Measurements from ENCODE around the gene DOCK7.
"Not testable (repeated sequence)": the region's sequence is repeated elsewhere in the genome, so short reads cannot be mapped to it uniquely, and the experiment has no call there.

DOCK7 gene

GRCh38 chr1:62712336-62713243, 24.4 kb upstream of the DOCK7 start:
- Histone ChIP-seq H3K9me2 (replicated peaks; ENCODE audit: low read depth, low read length) (no peaks in the 10 kb centered on the region), H3K9me3 (ENCODE audit: insufficient read depth, low read depth, low read length) (no peaks in the 10 kb centered on the region), H4K20me1 (ENCODE audit: insufficient read depth, low read length, poor library complexity, severe bottlenecking) (no peaks in the 10 kb centered on the region), H3K9ac (ENCODE audit: low read depth, low read length, poor library complexity, severe bottlenecking) (no peak overlapping the region), H3K4me2 (ENCODE audit: low read depth, low read length, poor library complexity, severe bottlenecking) (no peak overlapping the region), H3K4me3 (ENCODE audit: low read length, poor library complexity, severe bottlenecking) (no peak overlapping the region), H3K79me2 (ENCODE audit: insufficient read depth, low read length) (no peaks in the 10 kb centered on the region), H3K27me3 (ENCODE audit: insufficient read depth, low read length, poor library complexity, severe bottlenecking) (no peaks in the 10 kb centered on the region), H2AFZ (ENCODE audit: low read length) (no peak overlapping the region), H3K36me3 (ENCODE audit: insufficient read depth, low read length) (no peaks in the 10 kb centered on the region), H3K4me1 (ENCODE audit: insufficient read depth, low read length, poor library complexity, severe bottlenecking) (no peaks in the 10 kb centered on the region), H3F3A (ENCODE audit: low read depth) (no peaks in the 10 kb centered on the region)
- TF ChIP-seq EZH2phosphoT487 (IDR thresholded peaks at IDR 0.05; ENCODE audit: borderline replicate concordance) (no peak), CTCF (conservative IDR thresholded peaks at IDR 0.05; ENCODE audit: low read length) (no peak)

GRCh38 chr1:62707744-62708120, 19.5 kb upstream of the DOCK7 start:
- no peak overlapping the region for H3K9ac ChIP-seq (ENCODE audit: low read depth, low read length, poor library complexity, severe bottlenecking)

GRCh38 chr1:62706985-62707743, 19.0 kb upstream of the DOCK7 start:
- Histone ChIP-seq H3K4me3 (ENCODE audit: low read length, poor library complexity, severe bottlenecking) (no peak overlapping the region), H3K79me2 (ENCODE audit: insufficient read depth, low read length) (no peaks in the 10 kb centered on the region)
- TF ChIP-seq CTCF (conservative IDR thresholded peaks at IDR 0.05; ENCODE audit: low read length) (no peak), EZH2phosphoT487 (IDR thresholded peaks at IDR 0.05; ENCODE audit: borderline replicate concordance) (no peak)

More at GRCh38 chr1:62707744-62708120, 19.5 kb upstream of the DOCK7 start:
- Histone ChIP-seq H3F3A (ENCODE audit: low read depth) (no peaks in the 10 kb centered on the region), H3K27me3 (ENCODE audit: insufficient read depth, low read length, poor library complexity, severe bottlenecking) (no peaks in the 10 kb centered on the region), H2AFZ (ENCODE audit: low read length) (no peak overlapping the region), H3K79me2 (ENCODE audit: insufficient read depth, low read length) (no peaks in the 10 kb centered on the region), H3K4me2 (ENCODE audit: low read depth, low read length, poor library complexity, severe bottlenecking) (no peak overlapping the region), H3K4me1 (ENCODE audit: insufficient read depth, low read length, poor library complexity, severe bottlenecking) (no peaks in the 10 kb centered on the region), H4K20me1 (ENCODE audit: insufficient read depth, low read length, poor library complexity, severe bottlenecking) (no peaks in the 10 kb centered on the region), H3K4me3 (ENCODE audit: low read length, poor library complexity, severe bottlenecking) (no peak overlapping the region), H3K9me2 (replicated peaks; ENCODE audit: low read depth, low read length) (no peaks in the 10 kb centered on the region), H3K36me3 (ENCODE audit: insufficient read depth, low read length) (no peaks in the 10 kb centered on the region), H3K9me3 (ENCODE audit: insufficient read depth, low read depth, low read length) (no peaks in the 10 kb centered on the region)
- no peak for TF ChIP-seq CTCF (conservative IDR thresholded peaks at IDR 0.05; ENCODE audit: low read length)
- TF ChIP-seq EZH2phosphoT487 (IDR thresholded peaks at IDR 0.05; ENCODE audit: borderline replicate concordance): no peak

GRCh38 chr1:62698161-62698560, 10.0 kb upstream of the DOCK7 start:
- not testable (repeated sequence) for H3K36me3 ChIP-seq (ENCODE audit: insufficient read depth, low read length); H3K4me2 ChIP-seq (ENCODE audit: low read depth, low read length, poor library complexity, severe bottlenecking); H4K20me1 ChIP-seq (ENCODE audit: insufficient read depth, low read length, poor library complexity, severe bottlenecking); H3K79me2 ChIP-seq (ENCODE audit: insufficient read depth, low read length); H3K9me3 ChIP-seq (ENCODE audit: insufficient read depth, low read depth, low read length); H3K9ac ChIP-seq (ENCODE audit: low read depth, low read length, poor library complexity, severe bottlenecking); H3K4me3 ChIP-seq (ENCODE audit: low read length, poor library complexity, severe bottlenecking); H3K27me3 ChIP-seq (ENCODE audit: insufficient read depth, low read length, poor library complexity, severe bottlenecking); H3K9me2 ChIP-seq (replicated peaks; ENCODE audit: low read depth, low read length); H3K4me1 ChIP-seq (ENCODE audit: insufficient read depth, low read length, poor library complexity, severe bottlenecking); H3F3A ChIP-seq (ENCODE audit: low read depth); H2AFZ ChIP-seq (ENCODE audit: low read length)

More at GRCh38 chr1:62706985-62707743, 19.0 kb upstream of the DOCK7 start:
- no peaks in the 10 kb centered on the region for H3F3A ChIP-seq (ENCODE audit: low read depth)
- H3K9me3 ChIP-seq (ENCODE audit: insufficient read depth, low read depth, low read length): no peaks in the 10 kb centered on the region
- H3K9me2 ChIP-seq (replicated peaks; ENCODE audit: low read depth, low read length): no peaks in the 10 kb centered on the region
- H3K27me3 ChIP-seq (ENCODE audit: insufficient read depth, low read length, poor library complexity, severe bottlenecking): no peaks in the 10 kb centered on the region
- no peaks in the 10 kb centered on the region for H3K4me1 ChIP-seq (ENCODE audit: insufficient read depth, low read length, poor library complexity, severe bottlenecking)
- H4K20me1 ChIP-seq (ENCODE audit: insufficient read depth, low read length, poor library complexity, severe bottlenecking): no peaks in the 10 kb centered on the region
- no peak overlapping the region for H3K9ac ChIP-seq (ENCODE audit: low read depth, low read length, poor library complexity, severe bottlenecking)
- H3K36me3 ChIP-seq (ENCODE audit: insufficient read depth, low read length): no peaks in the 10 kb centered on the region
- no peak overlapping the region for H3K4me2 ChIP-seq (ENCODE audit: low read depth, low read length, poor library complexity, severe bottlenecking)
- no peak overlapping the region for H2AFZ ChIP-seq (ENCODE audit: low read length)

GRCh38 chr1:62694479-62694878, 6.3 kb upstream of the DOCK7 start:
- not testable (repeated sequence) for H3K4me2 ChIP-seq (ENCODE audit: low read depth, low read length, poor library complexity, severe bottlenecking); H2AFZ ChIP-seq (ENCODE audit: low read length); H4K20me1 ChIP-seq (ENCODE audit: insufficient read depth, low read length, poor library complexity, severe bottlenecking); H3K36me3 ChIP-seq (ENCODE audit: insufficient read depth, low read length); H3F3A ChIP-seq (ENCODE audit: low read depth); H3K79me2 ChIP-seq (ENCODE audit: insufficient read depth, low read length); H3K4me3 ChIP-seq (ENCODE audit: low read length, poor library complexity, severe bottlenecking); H3K9me2 ChIP-seq (replicated peaks; ENCODE audit: low read depth, low read length); H3K9me3 ChIP-seq (ENCODE audit: insufficient read depth, low read depth, low read length); H3K4me1 ChIP-seq (ENCODE audit: insufficient read depth, low read length, poor library complexity, severe bottlenecking); H3K9ac ChIP-seq (ENCODE audit: low read depth, low read length, poor library complexity, severe bottlenecking); H3K27me3 ChIP-seq (ENCODE audit: insufficient read depth, low read length, poor library complexity, severe bottlenecking)
